Measurements from ENCODE around the gene PARP1. TPM values are rescaled to one million over a fixed set of nuclear protein-coding genes. Genes with fewer than 3 reads are reported as not detected.

Gene PARP1
- total RNA-seq, 1 experiment from 2014 or later = 213 TPM

- BruUV-seq (replicated peaks) = no TSS peak
- ATAC-seq = no peak; the same call in 1 of the 2 replicates
- CTCF ChIA-PET = no interaction called here
These were observed 35.9 kb downstream of the PARP1 start for GRCh38 chr1:226371866-226372490.

More at GRCh38 chr1:226371866-226372490, 35.9 kb downstream of the PARP1 start:
- Histone ChIP-seq H3K79me2 (ENCODE audit: insufficient read depth, low read length) (no peaks in the 10 kb centered on the region), H3K4me3 (replicated peaks in 1 of 2; ENCODE audit: low read depth in 1 of 2, low read length in 2 of 2) (no peak overlapping the region), H3K27ac (ENCODE audit: low read depth, low read length) (no peak overlapping the region), H4K20me1 (ENCODE audit: insufficient read depth) (no peaks in the 10 kb centered on the region), H3K27me3 (ENCODE audit: insufficient read depth, low read length) (no peaks in the 10 kb centered on the region), H3K9ac (ENCODE audit: low read length) (no peak overlapping the region), H3K9me2 (ENCODE audit: insufficient read depth) (no peaks in the 10 kb centered on the region), H3K36me3 (ENCODE audit: control insufficient read depth in 1 of 2, insufficient read depth in 2 of 2, low read length in 2 of 2) (peaks cover 64 to 75% of the 10 kb centered on the region in 2 experiments), H3K4me2 (ENCODE audit: low read length) (no peak overlapping the region), H2AFZ (ENCODE audit: low read depth, low read length, poor library complexity, severe bottlenecking) (no peak overlapping the region), H3K4me1 (ENCODE audit: control insufficient read depth in 1 of 2, insufficient read depth in 2 of 2, low read length in 2 of 2) (no peaks in the 10 kb centered on the region), H3K9me3 (ENCODE audit: control insufficient read depth in 1 of 2, insufficient read depth in 1 of 2, low read depth in 1 of 2, low read length in 2 of 2) (no peaks in the 10 kb centered on the region)
- ChIA-PET POLR2A (no interaction called here), RAD21 (ENCODE audit: low non-redundant PET in 1 of 2, low total read pairs in 2 of 2, uncharacterized antibody in 2 of 2, unreplicated experiment in 2 of 2) (no interaction called here)
- intact Hi-C loops (cut with micrococcal nuclease) = no loop called here
- DNase-seq (ENCODE audit: low read depth, low spot score) = no peak
- TF ChIP-seq POLR2AphosphoS5 (IDR thresholded peaks at IDR 0.05; ENCODE audit: low read depth, low read length) (no peak), SP1 (IDR thresholded peaks at IDR 0.05; ENCODE audit: low read depth) (no peak), EGR1 (IDR thresholded peaks at IDR 0.05; ENCODE audit: low read depth) (no peak), YY1 (IDR thresholded peaks at IDR 0.05; ENCODE audit: extremely low read depth, insufficient replicate concordance, low read depth, low read length) (no peak), TCF7L2 (IDR thresholded peaks at IDR 0.05; ENCODE audit: borderline replicate concordance, extremely low read depth, insufficient read depth, insufficient read length) (no peak), SIN3A (IDR thresholded peaks at IDR 0.05; ENCODE audit: low read depth) (no peak), EZH2 (IDR thresholded peaks at IDR 0.05) (no peak), CTCF (IDR thresholded peaks at IDR 0.05 in 2 of 3, conservative IDR thresholded peaks at IDR 0.05 in 1 of 3; ENCODE audit: borderline replicate concordance in 1 of 3, insufficient read depth in 1 of 3, low read depth in 2 of 3, low read length in 2 of 3) (no peak), MAX (IDR thresholded peaks at IDR 0.05) (no peak), CBX3 (IDR thresholded peaks at IDR 0.05; ENCODE audit: low read depth) (no peak), JUND (IDR thresholded peaks at IDR 0.05) (no peak), ZFX (IDR thresholded peaks at IDR 0.05) (no peak), SRF (IDR thresholded peaks at IDR 0.05; ENCODE audit: low read depth) (no peak), RAD21 (IDR thresholded peaks at IDR 0.05; ENCODE audit: low read depth) (no peak), ATF3 (IDR thresholded peaks at IDR 0.05) (no peak), FOSL1 (IDR thresholded peaks at IDR 0.05; ENCODE audit: low read depth) (no peak), EZH2phosphoT487 (IDR thresholded peaks at IDR 0.05; ENCODE audit: borderline replicate concordance) (no peak), CEBPB (IDR thresholded peaks at IDR 0.05; ENCODE audit: low read depth) (no peak), ZBTB33 (IDR thresholded peaks at IDR 0.05; ENCODE audit: extremely low read depth, insufficient replicate concordance, low read length) (no peak)

Data from HCT116 (cell line).